Neural progenitor cell (in vitro differentiated cells): Measurements from ENCODE around the gene KDM3A.

ENCODE experiments used
- CTCF ChIP-seq: fragments of 200-600 bp; sonication (generic); IDR thresholded peaks from 2 replicates; pipeline ENCODE4 v1.5.1; 2017; ENCODE audit warnings: antibody characterized with exemption, mild to moderate bottlenecking
- EZH2 ChIP-seq: fragments of 200-600 bp; sonication (generic); IDR thresholded peaks from 2 replicates; pipeline ENCODE4 v1.6.1; 2017; ENCODE audit warnings: antibody characterized with exemption, mild to moderate bottlenecking, moderate library complexity
- EZH2phosphoT487 ChIP-seq: fragments of 200-600 bp; sonication (generic); IDR thresholded peaks from 2 replicates; pipeline ENCODE4 v1.6.1; 2017; ENCODE audit warnings: antibody characterized with exemption

- no peak for TF ChIP-seq CTCF
- TF ChIP-seq EZH2: no peak
- TF ChIP-seq EZH2phosphoT487: no peak
Measured at GRCh38 chr2:86443631-86444350, 2.6 kb downstream of the KDM3A start.
